Panc1 (cell line): ENCODE measurements around the gene ACTN3. TPM values are rescaled to one million over a fixed set of nuclear protein-coding genes. Genes with fewer than 3 reads are reported as not detected.

Source experiments
- ATAC-seq: fragments of 200-7000 bp; cut with Tn5 transposase; 2 replicates; pipeline ENCODE4 v1.9.1; 2020; ENCODE audit warnings: mild to moderate bottlenecking, moderate library complexity
- Bru-seq: library from RNA; stranded (reverse); fragments of 400-500 nt; gene quantifications from one replicate; lab custom pipeline; 2021; lab: Mats Ljungman, UMichigan
- BruChase-seq, 2 experiments: library from RNA; stranded (reverse); fragments of 400-500 nt; gene quantifications; one replicate each; lab custom pipeline; 2021; lab: Mats Ljungman, UMichigan
- BruUV-seq: library from RNA; stranded (reverse); fragments of 400-500 nt; replicated peaks from 2 replicates; lab custom pipeline; 2021; lab: Mats Ljungman, UMichigan
- CTCF ChIA-PET: fragments of 300-600 bp; sonication (Branson Sonifier 250); formaldehyde crosslinking; loops from one replicate; lab custom pipeline; 2022; ENCODE audit warnings: antibody characterized with exemption; lab: Charles Lee
- POLR2A ChIA-PET: fragments of 300-600 bp; sonication (Branson Sonifier 250); formaldehyde crosslinking; loops from one replicate; lab custom pipeline; 2022; ENCODE audit warnings: antibody characterized with exemption; lab: Charles Lee
- DNase-seq: peaks from one replicate; pipeline ENCODE4 v3.0.0-alpha.2; 2010; ENCODE audit warnings: low read depth, low spot score
- H3K27ac ChIP-seq: 2 replicates; pipeline ENCODE4 v1.5.1; 2011; ENCODE audit warnings: mild to moderate bottlenecking, low read length, inconsistent platforms
- H3K27me3 ChIP-seq: fragments of 200-500 bp; sonication (Bioruptor generic); 2 replicates; pipeline ENCODE4 v1.6.0; 2014; ENCODE audit warnings: low read length, inconsistent platforms; ENCODE audit not compliant: control insufficient read depth, insufficient read depth
- H3K36me3 ChIP-seq: fragments of 200-500 bp; sonication (Bioruptor generic); 2 replicates; pipeline ENCODE4 v1.5.1; 2014; ENCODE audit warnings: inconsistent platforms, mild to moderate bottlenecking, low read length, moderate library complexity; ENCODE audit not compliant: control insufficient read depth, insufficient read depth
- H3K4me1 ChIP-seq: 2 replicates; pipeline ENCODE4 v1.5.1; 2011; ENCODE audit warnings: inconsistent platforms, mild to moderate bottlenecking, low read length, moderate library complexity; ENCODE audit not compliant: control insufficient read depth, insufficient read depth
- H3K4me3 ChIP-seq, 2 experiments: 2 replicates each; pipeline ENCODE4 v1.5.1; 2011 to 2012; ENCODE audit warnings: low read depth in 2 of 2, low read length in 2 of 2, mild to moderate bottlenecking in 2 of 2, inconsistent platforms in 1 of 2, moderate library complexity in 1 of 2
- H3K9me3 ChIP-seq: fragments of 200-500 bp; sonication (Bioruptor generic); 2 replicates; pipeline ENCODE4 v1.5.1; 2014; ENCODE audit warnings: low read depth, mild to moderate bottlenecking, inconsistent platforms, low read length, moderate library complexity; ENCODE audit not compliant: control insufficient read depth, insufficient read depth
- CTCF ChIP-seq: fragments of 450-650 bp; IDR thresholded peaks from 2 replicates; pipeline ENCODE4 v1.5.1; 2017; ENCODE audit warnings: mild to moderate bottlenecking
- POLR2AphosphoS5 ChIP-seq: IDR thresholded peaks from 2 replicates; pipeline ENCODE4 v1.6.1; 2012; ENCODE audit warnings: mild to moderate bottlenecking, low read depth, low read length, moderate library complexity
- REST ChIP-seq, 2 experiments: IDR thresholded peaks; 2 replicates each; pipeline ENCODE4 v1.6.1; 2011 to 2012; ENCODE audit warnings: low read depth in 2 of 2, control low read depth in 1 of 2, low read length in 1 of 2, mild to moderate bottlenecking in 1 of 2, moderate library complexity in 1 of 2; ENCODE audit not compliant: insufficient read depth in 1 of 2
- SIN3A ChIP-seq: IDR thresholded peaks from 2 replicates; pipeline ENCODE4 v1.6.1; 2012; ENCODE audit warnings: low read depth, mild to moderate bottlenecking, low read length, moderate library complexity, borderline replicate concordance; ENCODE audit not compliant: insufficient read depth
- TCF7L2 ChIP-seq: IDR thresholded peaks from 2 replicates; pipeline ENCODE4 v1.6.1; 2011; ENCODE audit warnings: mild to moderate bottlenecking, low read depth, low read length, inconsistent platforms
- in situ Hi-C: cut with HindIII; loops from 2 replicates; pipeline ENCODE4 v1.10.0; 2016; ENCODE audit warnings: low sequenced_read_pairs, low pct_unique_long_range_greater_than_20kb
- intact Hi-C: fragments of 100-400 bp; cut with micrococcal nuclease; formaldehyde crosslinking; loops from one replicate; pipeline ENCODE4 v1.10.0; 2022; ENCODE audit not compliant: unreplicated experiment
- long read RNA-seq: library from polyadenylated mRNA; unstranded; transcript quantifications from one replicate; pipeline ENCODE4 v2.0.0, GENCODE V29; 2021; ENCODE audit not compliant: unreplicated experiment
- polyA plus RNA-seq: library from polyadenylated mRNA; unstranded; fragments of >200 nt; gene quantifications from one replicate; pipeline ENCODE4 v1.2.1, GENCODE V29; 2012; ENCODE audit warnings: missing spikeins; ENCODE audit not compliant: insufficient read length
- total RNA-seq: library from RNA; stranded (reverse); gene quantifications from one replicate; pipeline ENCODE4 v1.2.1, GENCODE V29; 2021; ENCODE audit not compliant: unreplicated experiment

ACTN3 gene
- total RNA-seq (0.13 TPM), Bru-seq, nascent RNA (percentile 21 among the genes with signal in this experiment), BruChase-seq, experiment 1, labeled RNA remaining after a 2-hour chase (percentile 14 among the genes with signal in this experiment), BruChase-seq, experiment 2, labeled RNA remaining after a 6-hour chase (percentile 25 among the genes with signal in this experiment)
- polyA plus RNA-seq: 1.1 TPM
- long read RNA-seq, partial matches to known transcripts: 0 of 1 reads
- long read RNA-seq, other reads (novel, unspliced or antisense): 1 of 1 reads

GRCh38 chr11:66546368-66546965 is at the start of gene ACTN3:
Gene ACTN3, plus strand, starts transcription at chr11:66546903. Its CDS starts 35 bp downstream, at chr11:66546938.
- H3K36me3 ChIP-seq: no peaks in the 10 kb centered on the region
- in situ Hi-C loops: no loop called here
- peaks cover 9% of the 10 kb centered on the region for H3K4me1 ChIP-seq
- no peaks in the 10 kb centered on the region for H3K27me3 ChIP-seq
- DNase-seq (no peak), ATAC-seq (peak; percentile 11)
- intact Hi-C loops: no loop called here
- BruUV-seq: no TSS peak
- ChIA-PET CTCF (interaction anchor here (0.6 kb wide), 2 partner anchors 80 to 138 kb away, joined by 4 to 6 read pairs; partner anchors contain the start of gene PELI3), POLR2A (interaction anchor here (0.5 to 1.0 kb wide), 4 partner anchors 9 to 30 kb away, joined by 3 to 5 read pairs (median 4); no protein-coding TSS in a partner anchor)
- peak within 1 kb of the TSS; percentile 83 for H3K27ac ChIP-seq
- TF ChIP-seq SIN3A (no peak), CTCF (no peak), REST (IDR thresholded peaks at IDR 0.05; ENCODE audit: insufficient read depth in 1 of 2, low read depth in 2 of 2, low read length in 1 of 2) (no peak), TCF7L2 (no peak)
- peak within 1 kb of the TSS; percentile 87 to 92 for H3K4me3 ChIP-seq
- H3K9me3 ChIP-seq: no peaks in the 10 kb centered on the region

- ChIA-PET CTCF (no interaction called here), POLR2A (no interaction called here)
- Histone ChIP-seq H3K27ac (no peak overlapping the region), H3K9me3 (no peaks in the 10 kb centered on the region), H3K4me1 (no peaks in the 10 kb centered on the region), H3K4me3 (no peak overlapping the region), H3K27me3 (no peaks in the 10 kb centered on the region), H3K36me3 (peaks cover 5% of the 10 kb centered on the region; the same call in 1 of the 2 replicates)
- in situ Hi-C loops (no loop called here), intact Hi-C loops (no loop called here)
- ATAC-seq (no peak), DNase-seq (no peak)
- no peak for TF ChIP-seq TCF7L2
- BruUV-seq: no TSS peak
Observed at GRCh38 chr11:66497206-66497605, 49.5 kb upstream of the ACTN3 start.

GRCh38 chr11:66498506-66498905 is 48.2 kb upstream of the ACTN3 start:
- Histone ChIP-seq H3K4me1 (no peaks in the 10 kb centered on the region), H3K9me3 (no peaks in the 10 kb centered on the region), H3K27me3 (no peaks in the 10 kb centered on the region), H3K4me3 (no peak overlapping the region), H3K27ac (no peak overlapping the region), H3K36me3 (no peaks in the 10 kb centered on the region; the same call in 1 of the 2 replicates)
- ChIA-PET POLR2A (no interaction called here), CTCF (no interaction called here)
- no TSS peak for BruUV-seq
- ATAC-seq (no peak), DNase-seq (no peak)
- intact Hi-C loops (no loop called here), in situ Hi-C loops (no loop called here)
- TF ChIP-seq POLR2AphosphoS5 (no peak), TCF7L2 (no peak), SIN3A (no peak), REST (IDR thresholded peaks at IDR 0.05; ENCODE audit: insufficient read depth in 1 of 2, low read depth in 2 of 2, low read length in 1 of 2) (no peak), CTCF (no peak)
